Brain pericyte (primary cell): Measurements from ENCODE around the gene ROCK2.
"Not testable (repeated sequence)": the region's sequence is repeated elsewhere in the genome, so short reads cannot be mapped to it uniquely, and the experiment has no call there.

Experiments used
- DNase-seq: peaks from one replicate; pipeline ENCODE4 v3.0.0-alpha.2; 2012; ENCODE audit warnings: low read depth, low spot score

The ROCK2 gene

GRCh38 chr2:11236335-11236734 lies 108.1 kb downstream of the ROCK2 start:
- DNase-seq: no peak

DNA sequence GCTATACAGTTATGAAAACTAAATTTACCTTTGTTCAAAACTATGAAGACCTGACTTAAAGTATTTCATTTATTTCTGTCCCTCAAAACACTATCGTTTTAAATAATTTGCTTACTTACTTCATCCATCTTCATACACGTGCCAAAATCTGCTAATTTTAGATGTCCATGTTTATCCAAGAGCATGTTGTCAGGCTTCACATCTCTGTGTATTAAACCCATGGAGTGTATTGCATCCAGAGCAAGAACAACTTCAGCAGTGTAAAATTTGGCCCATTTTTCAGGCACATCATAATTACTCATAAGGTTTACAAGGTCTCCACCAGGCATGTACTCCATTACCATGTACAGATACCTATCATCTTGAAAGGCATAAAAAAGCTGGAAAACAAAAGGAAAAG lies 108.9 kb downstream of the ROCK2 start:
- no peak for DNase-seq

DNA sequence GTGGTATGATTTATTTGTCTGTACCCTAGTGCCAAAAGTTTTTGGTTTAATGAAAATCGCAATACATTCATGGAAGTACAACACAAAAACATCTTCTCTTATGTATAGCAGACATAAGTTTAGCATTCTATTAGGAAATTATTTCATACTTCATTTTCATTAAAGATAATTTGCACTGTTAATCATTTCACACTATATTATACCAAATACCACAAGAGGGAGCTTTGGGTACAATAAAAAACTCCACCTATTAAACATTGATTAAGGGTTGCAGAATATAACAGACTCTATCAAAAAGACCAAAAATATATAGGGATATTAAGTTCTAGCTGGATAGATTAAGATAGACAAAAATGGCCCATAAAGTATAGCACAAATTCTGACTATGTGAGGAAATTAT lies 110.1 kb downstream of the ROCK2 start:
- no peak for DNase-seq

DNA sequence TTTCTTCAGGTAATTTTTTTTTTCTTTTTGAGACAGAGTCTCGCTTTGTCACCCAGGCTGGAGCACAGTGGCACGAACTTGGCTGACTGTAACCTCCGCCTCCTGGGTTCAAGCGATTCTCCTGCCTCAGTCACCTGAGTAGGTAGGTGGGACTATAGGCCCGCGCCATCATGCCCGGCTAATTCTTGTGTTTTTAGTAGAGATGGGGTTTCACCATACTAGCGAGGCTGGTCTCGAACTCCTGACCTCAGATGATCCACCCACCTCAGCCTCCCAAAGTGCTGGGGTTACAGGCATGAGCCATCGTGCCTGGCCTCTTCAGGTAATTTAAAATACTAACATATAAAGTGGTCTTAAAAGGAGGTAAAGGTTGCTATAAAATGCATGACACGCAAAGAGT lies 113.2 kb downstream of the ROCK2 start:
- not testable (repeated sequence) for DNase-seq

DNA sequence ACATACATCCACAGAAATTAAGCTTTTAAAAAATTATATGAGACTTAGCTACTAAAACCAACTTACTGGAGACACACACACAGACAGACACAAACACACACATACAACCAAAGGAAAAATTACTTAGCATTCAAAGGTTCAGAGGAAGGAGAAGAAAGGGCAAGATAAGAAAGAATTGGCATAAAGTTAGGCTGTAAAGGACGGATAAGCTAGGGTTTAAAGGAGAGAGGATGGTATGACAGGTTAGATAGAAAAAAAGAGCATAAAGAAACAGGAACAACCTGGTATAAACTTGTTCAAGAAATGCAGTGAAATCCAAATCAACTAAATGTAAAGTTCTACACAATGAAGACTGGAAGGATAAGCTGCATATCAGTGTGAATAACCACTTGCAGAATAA lies 115.7 kb downstream of the ROCK2 start:
- no peak for DNase-seq

DNA sequence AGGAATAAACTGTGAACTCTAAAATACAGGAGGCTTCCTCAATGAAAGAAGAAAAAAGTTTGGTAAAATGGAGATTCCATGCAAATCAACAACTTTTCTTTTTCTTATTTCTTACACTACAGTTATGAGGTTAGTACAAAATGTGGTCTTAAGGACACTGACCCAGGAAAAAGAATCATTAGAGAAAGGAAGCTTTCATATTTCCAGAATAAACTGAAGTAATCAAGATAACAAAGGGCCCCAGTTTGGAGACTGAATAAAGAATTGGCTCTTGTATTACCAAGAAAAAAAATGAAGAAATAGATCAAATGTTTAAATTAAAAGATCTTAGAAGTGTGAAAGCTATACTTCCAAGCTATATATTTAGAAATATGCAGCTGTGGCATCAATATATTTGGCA lies 116.8 kb downstream of the ROCK2 start:
- no peak for DNase-seq

- no peak for DNase-seq
Observed at GRCh38 chr2:11224887-11225286, 119.5 kb downstream of the ROCK2 start.

GRCh38 chr2:11222845-11223244 lies 121.6 kb downstream of the ROCK2 start:
- DNase-seq: no peak

DNA sequence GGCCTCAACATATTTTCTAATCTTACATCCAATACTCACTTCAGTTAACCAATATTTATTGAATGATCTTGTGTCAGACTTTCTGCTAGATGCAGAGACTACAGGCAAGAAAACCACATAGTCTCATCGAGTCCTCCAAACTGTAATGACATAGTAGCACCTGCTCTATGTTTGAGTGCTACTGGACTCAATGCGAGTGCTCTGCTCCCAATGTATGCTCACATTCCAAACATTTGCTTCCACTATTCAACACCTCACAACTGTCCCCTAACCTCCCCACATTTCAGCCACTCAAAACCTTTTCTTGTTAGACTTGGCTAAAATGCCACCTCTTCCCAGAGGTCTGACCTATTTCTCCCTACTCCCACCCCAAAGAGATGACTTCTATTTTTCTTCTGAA lies 124.0 kb downstream of the ROCK2 start:
- no peak for DNase-seq

DNA sequence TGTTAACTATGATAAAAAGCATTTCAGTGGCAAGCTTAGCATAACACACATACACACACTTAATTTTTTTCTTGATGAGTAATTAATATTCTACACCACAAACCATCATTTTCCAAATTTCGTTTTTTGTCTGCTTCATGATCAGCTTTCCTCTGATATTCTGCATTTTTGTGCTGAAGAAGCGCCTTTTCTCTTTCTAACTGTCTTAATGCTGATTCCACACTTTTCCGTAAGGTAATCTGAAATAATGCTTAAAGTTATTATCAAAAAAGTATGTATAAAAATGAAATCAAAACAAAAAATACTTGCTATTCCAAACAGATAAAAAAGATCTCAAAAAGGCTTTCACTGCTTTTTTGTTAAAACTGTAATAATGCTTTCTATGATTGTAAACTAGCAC lies 129.0 kb downstream of the ROCK2 start:
- no peak for DNase-seq

DNA sequence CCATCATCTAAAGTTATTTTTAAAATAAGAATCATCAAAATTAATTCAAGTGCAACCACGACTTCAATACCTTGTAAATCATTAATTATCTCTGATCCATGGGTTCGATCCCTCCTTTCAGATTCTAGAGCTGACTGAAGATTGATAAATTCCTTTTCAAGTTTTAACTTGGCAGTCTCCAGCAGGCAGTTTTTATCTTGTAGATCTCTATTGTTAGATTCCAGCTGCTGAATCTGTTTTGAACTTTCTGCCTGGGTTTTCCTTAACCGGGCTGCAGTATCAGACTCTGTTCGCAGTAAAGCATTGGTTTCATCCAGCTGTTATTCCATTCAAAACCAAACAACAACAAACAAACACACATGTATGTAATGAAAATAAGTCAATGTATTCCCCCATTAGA lies 129.7 kb downstream of the ROCK2 start:
- no peak for DNase-seq

DNA sequence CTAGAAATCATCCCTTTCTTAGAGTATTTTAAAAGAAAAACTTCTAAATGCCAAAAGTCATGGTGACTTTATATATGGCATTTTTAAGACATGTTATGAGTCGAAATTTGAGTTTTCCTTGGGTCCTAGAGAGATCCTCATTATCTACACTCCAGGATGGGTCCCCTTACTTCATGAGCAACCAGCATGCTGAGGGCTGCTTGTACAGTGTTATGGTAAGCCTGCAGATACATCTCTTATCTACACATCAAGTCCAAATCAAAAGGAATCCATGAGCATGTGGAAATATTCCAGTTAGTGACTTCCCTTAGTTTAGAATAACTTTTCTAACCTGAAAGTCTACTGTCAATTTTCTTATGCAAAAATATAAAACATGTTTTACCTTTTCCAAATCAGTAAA lies 130.5 kb downstream of the ROCK2 start:
- no peak for DNase-seq

DNA sequence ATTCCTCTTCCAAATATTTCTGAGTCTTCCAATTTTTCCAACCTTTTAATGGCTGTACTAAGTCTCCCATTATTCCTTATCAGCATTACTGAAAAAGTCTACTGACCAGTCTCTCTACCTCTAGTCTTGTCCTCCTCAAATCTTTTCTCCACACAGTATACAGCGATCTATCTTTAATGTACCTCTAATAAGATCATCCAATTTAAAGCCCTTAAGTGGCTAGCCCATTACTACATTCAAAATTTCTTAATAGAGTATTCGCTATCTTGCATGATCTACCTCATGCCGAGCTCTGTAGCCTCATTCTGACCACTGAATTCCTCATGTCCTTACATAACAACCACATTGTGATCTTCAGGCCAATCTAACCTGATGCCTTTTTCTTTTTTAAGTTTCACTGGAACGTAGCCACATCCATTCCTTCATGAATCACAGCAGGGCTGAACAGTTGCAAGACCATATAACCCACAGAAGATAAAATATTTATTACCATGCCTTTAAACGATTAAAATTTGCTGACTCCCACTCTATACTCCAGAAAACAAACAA lies 131.3 kb downstream of the ROCK2 start:
- DNase-seq: no peak

DNA sequence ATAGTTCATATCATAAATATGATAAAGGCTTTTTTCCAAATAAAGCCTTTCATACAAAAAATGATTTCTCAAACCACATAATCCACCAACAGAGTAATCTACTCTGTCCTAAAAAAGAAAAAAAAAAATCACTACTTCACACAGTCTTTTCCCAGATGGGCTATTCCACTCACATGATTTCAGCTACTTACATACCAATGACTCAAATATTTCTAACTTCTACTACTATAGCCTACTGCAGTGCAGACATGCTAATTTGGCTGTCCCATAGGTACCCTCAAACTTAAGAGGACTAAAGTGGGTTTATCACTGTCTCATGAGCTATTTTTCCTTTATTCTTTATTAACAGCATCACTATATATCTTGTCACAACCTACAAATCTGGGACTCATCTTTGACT lies 131.8 kb downstream of the ROCK2 start:
- DNase-seq: no peak

- no peak for DNase-seq
Observed at GRCh38 chr2:11208083-11208482, 136.4 kb downstream of the ROCK2 start.

DNA sequence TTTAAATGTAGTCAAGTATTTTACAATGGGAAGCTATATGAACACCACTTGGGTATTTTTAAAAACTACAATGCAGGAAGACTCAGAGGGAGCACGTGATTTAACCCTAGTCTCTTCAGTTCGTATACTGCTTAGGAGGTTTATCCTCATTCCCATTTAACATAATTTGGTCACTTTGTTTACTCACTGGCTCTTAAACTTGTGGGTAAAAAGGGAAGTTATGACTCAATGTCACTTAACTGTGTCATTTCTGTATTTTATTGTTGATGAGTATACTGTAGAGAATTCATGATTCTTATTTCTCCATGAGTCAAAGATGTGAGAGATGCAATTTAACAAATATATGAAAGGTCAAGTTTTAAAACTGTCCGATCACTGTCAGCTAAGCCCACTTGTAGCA lies 141.0 kb downstream of the ROCK2 start:
- no peak for DNase-seq

- DNase-seq: no peak
Observed at GRCh38 chr2:11201969-11202368, 142.5 kb downstream of the ROCK2 start.

GRCh38 chr2:11200651-11201050 lies 143.8 kb downstream of the ROCK2 start:
- DNase-seq: no peak

- no peak for DNase-seq
Observed at GRCh38 chr2:11196246-11196645, 148.2 kb downstream of the ROCK2 start.

- no peak for DNase-seq
Observed at GRCh38 chr2:11187731-11188130, 156.7 kb downstream of the ROCK2 start.

DNA sequence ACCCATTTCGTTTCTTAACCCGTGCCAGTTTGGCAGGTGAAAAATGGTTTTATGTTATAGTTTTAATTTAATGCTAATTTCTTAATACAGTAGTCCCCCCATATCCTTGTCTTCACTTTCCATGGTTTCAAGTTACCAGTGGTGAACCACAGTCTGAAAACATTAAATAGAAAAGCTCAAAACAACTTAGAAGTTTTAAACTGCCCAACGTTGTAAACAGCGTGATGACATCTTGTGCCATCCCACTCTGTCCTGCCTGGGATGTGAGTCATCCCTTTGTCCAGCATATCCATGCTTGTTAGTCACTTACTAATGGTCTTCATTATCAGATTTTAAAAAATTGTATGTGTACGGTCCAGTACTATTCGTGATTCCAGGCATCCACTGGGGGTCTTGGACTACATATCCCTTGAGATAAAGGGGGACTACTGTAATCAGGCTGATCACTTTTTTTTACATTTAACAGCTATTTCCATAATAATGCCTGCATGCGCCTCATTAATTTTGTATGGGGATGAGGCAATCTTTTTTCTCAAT lies 157.3 kb downstream of the ROCK2 start:
- DNase-seq: no peak

GRCh38 chr2:11186145-11186544 lies 158.3 kb downstream of the ROCK2 start:
- no peak for DNase-seq

DNA sequence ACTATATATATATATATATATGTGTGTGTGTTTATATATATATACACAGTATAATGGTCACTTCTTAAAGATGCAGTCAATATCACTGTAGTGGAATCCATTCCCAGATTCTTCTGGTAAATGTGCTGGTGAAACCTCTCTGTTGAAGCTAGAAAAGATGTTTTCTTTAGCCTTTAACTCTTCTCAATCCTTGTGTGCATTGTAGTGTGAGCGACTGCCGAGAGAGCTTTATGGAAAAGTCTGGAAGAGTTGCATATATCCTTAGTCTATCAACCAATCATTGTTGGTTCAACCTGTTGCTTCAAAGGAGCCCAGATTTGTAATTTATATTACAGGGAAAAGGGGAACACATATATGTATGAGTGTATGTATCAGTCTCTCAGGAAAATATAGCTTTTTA lies 161.5 kb downstream of the ROCK2 start:
- DNase-seq: no peak

DNA sequence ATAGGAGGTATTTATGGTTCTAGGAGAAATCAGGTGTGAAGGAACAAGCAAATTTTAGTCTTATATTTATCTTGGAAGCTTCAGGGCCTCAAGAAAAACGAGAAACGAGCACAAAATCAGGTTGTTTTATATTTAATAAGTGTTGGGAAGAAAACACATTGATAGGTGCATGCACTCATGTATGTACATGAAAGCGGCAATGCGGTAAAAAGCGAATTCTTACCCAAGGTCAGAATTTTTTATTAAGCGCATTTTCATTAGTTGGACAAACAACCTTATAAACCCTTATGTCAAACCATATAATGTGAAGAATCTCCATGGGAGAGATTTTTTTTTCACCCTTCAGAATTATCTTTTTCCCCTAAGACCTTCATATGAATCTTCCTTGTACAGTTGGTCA lies 163.8 kb downstream of the ROCK2 start:
- DNase-seq: no peak
